Neural progenitor cell (in vitro differentiated cells): Measurements from ENCODE around the gene PRKCE.

Experiments used
- EZH2phosphoT487 ChIP-seq: fragments of 200-600 bp; sonication (generic); IDR thresholded peaks from 2 replicates; pipeline ENCODE4 v1.6.1; 2017; ENCODE audit warnings: antibody characterized with exemption
- TF ChIP-seq, protein P1 (sequence below): fragments of 200-600 bp; sonication (generic); IDR thresholded peaks from 2 replicates; pipeline ENCODE4 v1.5.1; 2017; ENCODE audit warnings: antibody characterized with exemption, mild to moderate bottlenecking

- TF ChIP-seq, protein P1, sequence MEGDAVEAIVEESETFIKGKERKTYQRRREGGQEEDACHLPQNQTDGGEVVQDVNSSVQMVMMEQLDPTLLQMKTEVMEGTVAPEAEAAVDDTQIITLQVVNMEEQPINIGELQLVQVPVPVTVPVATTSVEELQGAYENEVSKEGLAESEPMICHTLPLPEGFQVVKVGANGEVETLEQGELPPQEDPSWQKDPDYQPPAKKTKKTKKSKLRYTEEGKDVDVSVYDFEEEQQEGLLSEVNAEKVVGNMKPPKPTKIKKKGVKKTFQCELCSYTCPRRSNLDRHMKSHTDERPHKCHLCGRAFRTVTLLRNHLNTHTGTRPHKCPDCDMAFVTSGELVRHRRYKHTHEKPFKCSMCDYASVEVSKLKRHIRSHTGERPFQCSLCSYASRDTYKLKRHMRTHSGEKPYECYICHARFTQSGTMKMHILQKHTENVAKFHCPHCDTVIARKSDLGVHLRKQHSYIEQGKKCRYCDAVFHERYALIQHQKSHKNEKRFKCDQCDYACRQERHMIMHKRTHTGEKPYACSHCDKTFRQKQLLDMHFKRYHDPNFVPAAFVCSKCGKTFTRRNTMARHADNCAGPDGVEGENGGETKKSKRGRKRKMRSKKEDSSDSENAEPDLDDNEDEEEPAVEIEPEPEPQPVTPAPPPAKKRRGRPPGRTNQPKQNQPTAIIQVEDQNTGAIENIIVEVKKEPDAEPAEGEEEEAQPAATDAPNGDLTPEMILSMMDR: no peak
- no peak for TF ChIP-seq EZH2phosphoT487
Measured at GRCh38 chr2:45942237-45942738, 290.8 kb downstream of the PRKCE start.
